ENCODE measurements around the gene FALEC. TPM values are rescaled to one million over a fixed set of nuclear protein-coding genes. Genes with fewer than 3 reads are reported as not detected.

FALEC gene
- not detected in 2 replicates for total RNA-seq (2014; rRNA removed; shearing (Covaris generic); ENCODE audit: low replicate concordance)

- in situ Hi-C loops (cut with HindIII; ENCODE audit: low pct_unique_long_range_greater_than_20kb, low sequenced_read_pairs): no loop called here
- peak; percentile 95 for DNase-seq (ENCODE audit: low read depth)
Measured at GRCh38 chr1:150515328-150516049, at the start of gene FALEC. Gene FALEC (plus strand): TSS chr1:150515752.

- DNase-seq (ENCODE audit: low read depth): no peak
- in situ Hi-C loops (cut with HindIII; ENCODE audit: low pct_unique_long_range_greater_than_20kb, low sequenced_read_pairs): no loop called here
Measured at GRCh38 chr1:150466964-150467363, 48.6 kb upstream of the FALEC start.

- in situ Hi-C loops (cut with HindIII; ENCODE audit: low pct_unique_long_range_greater_than_20kb, low sequenced_read_pairs): no loop called here
Measured at GRCh38 chr1:150469291-150469690, 46.3 kb upstream of the FALEC start.

GRCh38 chr1:150472601-150473200, 42.9 kb upstream of the FALEC start:
- in situ Hi-C loops (cut with HindIII; ENCODE audit: low pct_unique_long_range_greater_than_20kb, low sequenced_read_pairs): no loop called here
- DNase-seq (ENCODE audit: low read depth): no peak

More at GRCh38 chr1:150469291-150469690, 46.3 kb upstream of the FALEC start:
- no peak for DNase-seq (ENCODE audit: low read depth)

- in situ Hi-C loops (cut with HindIII; ENCODE audit: low pct_unique_long_range_greater_than_20kb, low sequenced_read_pairs): no loop called here
- DNase-seq (ENCODE audit: low read depth): no peak
Measured at GRCh38 chr1:150473659-150474058, 41.9 kb upstream of the FALEC start.

- DNase-seq (ENCODE audit: low read depth): no peak
- in situ Hi-C loops (cut with HindIII; ENCODE audit: low pct_unique_long_range_greater_than_20kb, low sequenced_read_pairs): no loop called here
Measured at GRCh38 chr1:150474869-150475268, 40.7 kb upstream of the FALEC start.

GRCh38 chr1:150476754-150477153, 38.8 kb upstream of the FALEC start:
- DNase-seq (ENCODE audit: low read depth): no peak
- in situ Hi-C loops (cut with HindIII; ENCODE audit: low pct_unique_long_range_greater_than_20kb, low sequenced_read_pairs): no loop called here

GRCh38 chr1:150477320-150477719, 38.2 kb upstream of the FALEC start:
- in situ Hi-C loops (cut with HindIII; ENCODE audit: low pct_unique_long_range_greater_than_20kb, low sequenced_read_pairs): no loop called here
- no peak for DNase-seq (ENCODE audit: low read depth)

- in situ Hi-C loops (cut with HindIII; ENCODE audit: low pct_unique_long_range_greater_than_20kb, low sequenced_read_pairs): no loop called here
- DNase-seq (ENCODE audit: low read depth): no peak
Measured at GRCh38 chr1:150477733-150478132, 37.8 kb upstream of the FALEC start.

GRCh38 chr1:150479370-150479769, 36.2 kb upstream of the FALEC start:
- no peak for DNase-seq (ENCODE audit: low read depth)
- in situ Hi-C loops (cut with HindIII; ENCODE audit: low pct_unique_long_range_greater_than_20kb, low sequenced_read_pairs): no loop called here

- no peak for DNase-seq (ENCODE audit: low read depth)
- in situ Hi-C loops (cut with HindIII; ENCODE audit: low pct_unique_long_range_greater_than_20kb, low sequenced_read_pairs): no loop called here
Measured at GRCh38 chr1:150479927-150480352, 35.6 kb upstream of the FALEC start.

- DNase-seq (ENCODE audit: low read depth): no peak
Measured at GRCh38 chr1:150484431-150484830, 31.1 kb upstream of the FALEC start.

GRCh38 chr1:150484861-150485260, 30.7 kb upstream of the FALEC start:
- DNase-seq (ENCODE audit: low read depth): no peak
- in situ Hi-C loops (cut with HindIII; ENCODE audit: low pct_unique_long_range_greater_than_20kb, low sequenced_read_pairs): no loop called here

More at GRCh38 chr1:150484431-150484830, 31.1 kb upstream of the FALEC start:
- in situ Hi-C loops (cut with HindIII; ENCODE audit: low pct_unique_long_range_greater_than_20kb, low sequenced_read_pairs): no loop called here

- in situ Hi-C loops (cut with HindIII; ENCODE audit: low pct_unique_long_range_greater_than_20kb, low sequenced_read_pairs): no loop called here
Measured at GRCh38 chr1:150486966-150487762, 28.4 kb upstream of the FALEC start, which contains the start of gene TARS2. Gene TARS2 (plus strand): TSS chr1:150487419. CDS start chr1:150487451, 32 bp downstream.

GRCh38 chr1:150487763-150488115, 27.8 kb upstream of the FALEC start:
- in situ Hi-C loops (cut with HindIII; ENCODE audit: low pct_unique_long_range_greater_than_20kb, low sequenced_read_pairs): no loop called here
- no peak for DNase-seq (ENCODE audit: low read depth)

More at GRCh38 chr1:150486966-150487762, 28.4 kb upstream of the FALEC start, which contains the start of gene TARS2:
- DNase-seq (ENCODE audit: low read depth): peak; percentile 95

- peak; percentile 34 for DNase-seq (ENCODE audit: low read depth)
- in situ Hi-C loops (cut with HindIII; ENCODE audit: low pct_unique_long_range_greater_than_20kb, low sequenced_read_pairs): no loop called here
Measured at GRCh38 chr1:150493175-150493574, 22.4 kb upstream of the FALEC start.

- in situ Hi-C loops (cut with HindIII; ENCODE audit: low pct_unique_long_range_greater_than_20kb, low sequenced_read_pairs): no loop called here
- no peak for DNase-seq (ENCODE audit: low read depth)
Measured at GRCh38 chr1:150498342-150498741, 17.2 kb upstream of the FALEC start.

GRCh38 chr1:150505431-150505830, 10.1 kb upstream of the FALEC start:
- in situ Hi-C loops (cut with HindIII; ENCODE audit: low pct_unique_long_range_greater_than_20kb, low sequenced_read_pairs): no loop called here
- no peak for DNase-seq (ENCODE audit: low read depth)
